Gastroesophageal sphincter (tissue), 4 donors: ENCODE measurements around the gene BGLAP. TPM values are rescaled to one million over a fixed set of nuclear protein-coding genes. Genes with fewer than 3 reads are reported as not detected.

Experiments
- ATAC-seq: fragments of 150-250 bp; one replicate; pipeline ENCODE4 v1.9.1; 2016; ENCODE audit warnings: mild to moderate bottlenecking, moderate library complexity
- H3K27ac ChIP-seq, 4 donors: fragments of 200-600 bp; sonication (generic) in 3 of 4; 1 replicate in 3 of 4; 2 replicates in 1 of 4; pipeline ENCODE4 v1.5.1; 2016 to 2019
- H3K27me3 ChIP-seq: fragments of 200-600 bp; sonication (generic); one replicate; pipeline ENCODE4 v1.5.1; 2019
- H3K36me3 ChIP-seq, 2 donors: fragments of 200-600 bp; sonication (generic); one replicate each; pipeline ENCODE4 v1.5.1; 2019; ENCODE audit warnings: control low read depth in 1 of 2
- H3K4me1 ChIP-seq, 3 donors: fragments of 200-600 bp; sonication (generic); 1 replicate in 2 of 3; 2 replicates in 1 of 3; pipeline ENCODE4 v1.5.1; 2016 to 2019; ENCODE audit warnings: control low read depth in 2 of 3
- H3K4me3 ChIP-seq, 2 donors: fragments of 200-600 bp; sonication (generic); one replicate each; pipeline ENCODE4 v1.5.1; 2019; ENCODE audit warnings: mild to moderate bottlenecking in 1 of 2, moderate library complexity in 1 of 2
- H3K9me3 ChIP-seq, 3 donors: fragments of 200-600 bp; sonication (generic); one replicate each; pipeline ENCODE4 v1.5.1; 2017 to 2019; ENCODE audit warnings: control low read depth in 2 of 3
- CTCF ChIP-seq, 4 experiments: fragments of 200-600 bp in 2 of 4; fragments of 450-650 bp in 2 of 4; sonication (generic) in 1 of 4; IDR thresholded peaks; one replicate each; pipeline ENCODE4 v1.5.1; 2017 to 2019; ENCODE audit warnings: antibody characterized with exemption in 4 of 4, mild to moderate bottlenecking in 2 of 4, moderate library complexity in 2 of 4
- EP300 ChIP-seq: sonication (generic); formaldehyde crosslinking; IDR thresholded peaks from one replicate; pipeline ENCODE4 v1.6.1; 2017; ENCODE audit warnings: antibody characterized with exemption, mild to moderate bottlenecking
- POLR2A ChIP-seq, 2 donors: fragments of 450-650 bp; IDR thresholded peaks; one replicate each; pipeline ENCODE4 v1.6.1; 2017; ENCODE audit warnings: antibody characterized with exemption in 2 of 2, mild to moderate bottlenecking in 2 of 2, moderate library complexity in 1 of 2
- POLR2AphosphoS5 ChIP-seq: sonication (generic); formaldehyde crosslinking; IDR thresholded peaks from one replicate; pipeline ENCODE4 v1.6.1; 2017; ENCODE audit warnings: antibody characterized with exemption
- WGBS, 2 donors: methylation state at CpG; one replicate each; pipeline ENCODE4 v1.1.5; 2018; ENCODE audit warnings: low coverage in 1 of 2; 5-methylcytosine and 5-hydroxymethylcytosine counted together
- total RNA-seq, 4 donors: library from RNA; depleted of rRNA; stranded (reverse); fragments of >200 nt; gene quantifications; one replicate each; pipeline ENCODE4 v1.1.0, GENCODE V29; 2016

The BGLAP gene
- total RNA-seq, 4 donors from 2014 or later, result 0.54 TPM; not detected in 3

GRCh38 chr1:156225677-156226014 lies 16.3 kb upstream of the BGLAP start:
- TF ChIP-seq POLR2AphosphoS5, result no peak
- no peak for TF ChIP-seq EP300
- no peak for TF ChIP-seq POLR2A (IDR thresholded peaks at IDR 0.05)
- no peak for TF ChIP-seq CTCF (IDR thresholded peaks at IDR 0.05)
- Histone ChIP-seq H3K36me3 (peaks cover 0 to 71% of the 10 kb centered on the region in 2 donors), H3K4me1 (peaks cover 0 to 28% (median 0%) of the 10 kb centered on the region in 3 donors), H3K27me3 (no peaks in the 10 kb centered on the region), H3K4me3 (no peak overlapping the region), H3K27ac (no peak overlapping the region), H3K9me3 (no peaks in the 10 kb centered on the region)
- WGBS, 2 donors, result 0 to 14% methylated on average over 2 of the region's 2 CpGs
- no peak for ATAC-seq

DNA sequence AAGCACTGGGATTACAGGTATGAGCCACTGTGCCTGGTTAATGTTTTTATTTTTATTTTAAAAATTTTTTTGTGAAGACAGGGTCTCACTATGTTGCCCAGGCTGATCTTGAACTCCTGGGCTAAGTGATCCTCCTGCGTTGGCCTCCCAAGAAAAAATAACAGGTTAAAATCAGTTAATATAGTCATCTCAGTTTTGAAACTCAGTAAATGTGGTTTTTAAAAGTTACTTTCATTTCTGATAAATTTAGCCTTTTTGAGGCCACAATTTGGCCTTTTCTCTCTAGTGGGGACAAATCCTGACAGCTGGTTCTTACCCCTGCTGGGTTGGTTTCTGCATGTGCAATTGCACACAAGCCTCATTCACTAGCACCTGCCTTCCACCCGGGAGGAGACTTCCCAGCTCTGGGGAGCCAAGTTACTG lies 15.9 kb upstream of the BGLAP start:
- Histone ChIP-seq H3K4me3 (no peak overlapping the region), H3K36me3 (peaks cover 0 to 66% of the 10 kb centered on the region in 2 donors), H3K27ac (no peak overlapping the region), H3K27me3 (no peaks in the 10 kb centered on the region), H3K4me1 (peaks cover 0 to 29% (median 0%) of the 10 kb centered on the region in 3 donors), H3K9me3 (no peaks in the 10 kb centered on the region)
- no peak for ATAC-seq
- WGBS, 2 donors, result 78 to 79% methylated on average over 1 of the region's 2 CpGs
- TF ChIP-seq POLR2AphosphoS5, result no peak
- TF ChIP-seq POLR2A (IDR thresholded peaks at IDR 0.05), result no peak
- no peak for TF ChIP-seq EP300
- no peak for TF ChIP-seq CTCF (IDR thresholded peaks at IDR 0.05)

- Histone ChIP-seq H3K27me3 (no peaks in the 10 kb centered on the region), H3K9me3 (no peaks in the 10 kb centered on the region), H3K4me3 (no peak overlapping the region), H3K27ac (no peak overlapping the region), H3K36me3 (peaks cover 0 to 62% of the 10 kb centered on the region in 2 donors), H3K4me1 (peaks cover 0 to 29% (median 0%) of the 10 kb centered on the region in 3 donors)
- WGBS, 2 donors, result 81 to 96% methylated on average over 2 of the region's 4 CpGs
- TF ChIP-seq EP300 (no peak), POLR2AphosphoS5 (no peak), CTCF (IDR thresholded peaks at IDR 0.05) (no peak), POLR2A (IDR thresholded peaks at IDR 0.05) (no peak)
- ATAC-seq, result no peak
Measured at GRCh38 chr1:156226782-156227181, 15.2 kb upstream of the BGLAP start.

DNA sequence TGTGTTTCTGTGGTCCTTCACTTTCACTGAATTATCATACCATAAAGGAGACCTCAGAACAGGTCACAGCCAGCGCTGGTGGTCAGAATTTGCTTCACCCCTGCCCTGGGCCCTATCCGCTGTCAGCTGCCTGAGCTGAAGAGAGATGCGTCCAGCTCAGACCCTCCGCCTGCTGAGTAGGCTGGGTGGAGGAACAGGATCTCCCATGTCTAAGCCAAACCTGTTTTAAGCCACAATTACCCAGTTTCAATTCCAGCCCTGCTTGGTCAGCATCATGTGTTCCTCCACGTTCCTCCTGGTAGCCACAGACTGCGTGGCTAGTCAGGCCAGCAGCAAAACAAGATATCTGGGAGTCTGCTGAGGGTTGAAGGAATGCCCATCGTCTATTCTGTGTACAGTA lies 13.5 kb upstream of the BGLAP start:
- TF ChIP-seq POLR2AphosphoS5, result no peak
- TF ChIP-seq POLR2A (IDR thresholded peaks at IDR 0.05), result no peak
- no peak for TF ChIP-seq CTCF (IDR thresholded peaks at IDR 0.05)
- no peak for TF ChIP-seq EP300
- H3K4me3 ChIP-seq, result no peak overlapping the region
- peaks cover 0 to 57% of the 10 kb centered on the region in 2 donors for H3K36me3 ChIP-seq
- peaks cover 0 to 29% (median 0%) of the 10 kb centered on the region in 3 donors for H3K4me1 ChIP-seq
- no peak overlapping the region for H3K27ac ChIP-seq
- WGBS, 2 donors, result 64 to 80% methylated on average over 2 to 7 of the region's 7 CpGs
- H3K27me3 ChIP-seq, result no peaks in the 10 kb centered on the region
- H3K9me3 ChIP-seq, result no peaks in the 10 kb centered on the region
- ATAC-seq, result no peak

GRCh38 chr1:156229809-156230472 lies 12.0 kb upstream of the BGLAP start:
- ATAC-seq, result peak; percentile 40
- H3K36me3 ChIP-seq, result peaks cover 0 to 58% of the 10 kb centered on the region in 2 donors
- peak overlapping the region in 2 of 4 donors; percentile 44 to 54 for H3K27ac ChIP-seq
- WGBS, 2 donors, result 49 to 50% methylated on average over 8 to 9 of the region's 11 CpGs
- peaks cover 0 to 26% (median 0%) of the 10 kb centered on the region in 3 donors for H3K4me1 ChIP-seq
- no peak for TF ChIP-seq CTCF (IDR thresholded peaks at IDR 0.05)
- TF ChIP-seq POLR2A (IDR thresholded peaks at IDR 0.05), result no peak
- no peak for TF ChIP-seq EP300
- peak; percentile 59 for TF ChIP-seq POLR2AphosphoS5
- H3K9me3 ChIP-seq, result no peaks in the 10 kb centered on the region
- H3K27me3 ChIP-seq, result no peaks in the 10 kb centered on the region
- no peak overlapping the region for H3K4me3 ChIP-seq
